OCI-LY1 (cell line): ENCODE results near the gene MOB1B.

Experiments used
- CTCF ChIP-seq: fragments of 200-600 bp; sonication (generic), shearing (Covaris generic); IDR thresholded peaks from 2 replicates; pipeline ENCODE4 v1.5.1; 2017; ENCODE audit warnings: mild to moderate bottlenecking, antibody characterized with exemption, low read length, moderate library complexity, mixed read lengths
- EZH2 ChIP-seq: fragments of 200-600 bp; sonication (generic), shearing (Covaris generic); IDR thresholded peaks from 2 replicates; pipeline ENCODE4 v1.8.0; 2017; ENCODE audit warnings: borderline replicate concordance, mixed run types, mild to moderate bottlenecking, antibody characterized with exemption, low read length, moderate library complexity, mixed read lengths

- TF ChIP-seq CTCF (no peak), EZH2 (no peak)
These were observed 43.7 kb upstream of the MOB1B start for GRCh38 chr4:70858454-70858853.
